Erythroblast (primary cell): ENCODE measurements around the gene CDH13.

Source experiments
- DNase-seq, 2 experiments: peaks; one replicate each; lab custom pipeline; 2025; lab: John Stamatoyannopoulos, UW
- GATA1 ChIP-seq: IDR thresholded peaks from 2 replicates; pipeline ENCODE4 v1.6.1; 2011; ENCODE audit warnings: low read depth, mild to moderate bottlenecking, control low read depth, low read length, moderate library complexity
- POLR2A ChIP-seq: IDR thresholded peaks from 2 replicates; pipeline ENCODE4 v1.6.1; 2011; ENCODE audit warnings: mild to moderate bottlenecking, low read length

Gene CDH13

DNA sequence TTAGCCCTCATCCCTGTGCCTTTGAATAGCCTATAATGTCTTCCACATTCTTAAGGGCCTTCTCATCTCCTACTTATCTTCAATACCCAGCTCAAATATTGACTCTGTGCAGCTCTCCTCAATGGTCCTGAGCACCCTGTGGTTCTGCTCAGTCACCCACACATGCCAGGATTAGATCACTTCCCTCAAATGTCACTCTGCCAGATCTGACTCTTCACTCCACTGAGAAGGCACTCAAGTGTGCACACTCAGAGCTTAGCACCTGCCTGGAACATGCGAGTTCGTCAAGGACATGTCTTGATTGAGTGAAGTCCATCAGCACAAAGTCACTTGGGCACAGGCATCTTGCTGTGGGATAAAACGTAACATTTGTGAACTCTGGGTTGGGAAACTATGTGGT, 404.8 kb downstream of the CDH13 start:
- TF ChIP-seq POLR2A (no peak), GATA1 (no peak)
- no peak for DNase-seq

DNA sequence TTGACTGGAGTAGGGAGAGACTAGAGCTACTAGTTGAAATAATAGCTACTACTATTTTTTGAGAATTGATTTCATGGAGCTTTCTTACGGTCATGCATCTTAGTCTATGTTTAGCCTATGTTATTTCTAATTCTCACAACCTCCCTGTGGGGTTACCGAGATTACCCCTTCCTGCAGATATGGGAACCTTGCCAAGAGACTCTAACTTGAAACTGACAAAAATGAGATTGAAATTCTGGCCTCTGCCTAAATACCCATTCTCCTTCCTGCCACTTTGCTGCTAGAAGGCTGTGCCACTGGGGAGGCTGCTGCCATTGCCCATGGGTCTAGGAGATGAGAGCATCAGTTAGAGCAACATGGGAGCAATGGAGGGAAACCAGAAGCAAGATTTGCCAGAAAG, 410.3 kb downstream of the CDH13 start:
- DNase-seq = no peak
- no peak for TF ChIP-seq GATA1
- no peak for TF ChIP-seq POLR2A

GRCh38 chr16:83037884-83038283, 411.1 kb downstream of the CDH13 start:
- DNase-seq = no peak
- TF ChIP-seq GATA1 (no peak), POLR2A (no peak)

GRCh38 chr16:83040174-83040573, 413.4 kb downstream of the CDH13 start:
- no peak for DNase-seq
- TF ChIP-seq POLR2A = no peak
- TF ChIP-seq GATA1 = no peak

GRCh38 chr16:83044589-83044988, 417.8 kb downstream of the CDH13 start:
- no peak for DNase-seq
- TF ChIP-seq GATA1 = no peak
- TF ChIP-seq POLR2A = no peak

- TF ChIP-seq POLR2A (no peak), GATA1 (no peak)
- DNase-seq = no peak
These were observed 419.0 kb downstream of the CDH13 start for GRCh38 chr16:83045790-83046189.

GRCh38 chr16:83046664-83047063, 419.9 kb downstream of the CDH13 start:
- TF ChIP-seq POLR2A = no peak
- no peak for TF ChIP-seq GATA1
- DNase-seq = no peak

GRCh38 chr16:83051451-83051850, 424.7 kb downstream of the CDH13 start:
- no peak for TF ChIP-seq POLR2A
- no peak for TF ChIP-seq GATA1
- DNase-seq = no peak

DNA sequence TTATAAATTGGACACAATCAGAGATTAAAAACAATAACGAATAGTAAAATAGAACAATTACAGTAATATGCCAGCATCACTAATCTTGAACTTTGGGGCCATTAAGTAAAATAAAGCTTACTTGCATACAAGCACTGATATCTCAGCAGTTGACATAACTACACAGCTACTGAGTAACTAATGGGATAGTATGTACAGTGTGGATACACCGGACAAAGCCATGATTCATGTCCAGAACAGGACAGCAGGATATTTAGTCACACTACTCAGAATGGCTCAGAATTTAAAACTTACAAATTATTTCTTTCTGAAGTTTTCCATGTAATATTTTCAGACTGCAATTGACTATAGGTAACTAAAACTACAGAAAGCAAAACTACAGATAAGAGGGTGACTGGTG, 427.5 kb downstream of the CDH13 start:
- DNase-seq = no peak
- TF ChIP-seq GATA1 = no peak

GRCh38 chr16:83058376-83058775, 431.6 kb downstream of the CDH13 start:
- DNase-seq = no peak
- TF ChIP-seq POLR2A (no peak), GATA1 (no peak)

GRCh38 chr16:83059237-83059636, 432.5 kb downstream of the CDH13 start:
- TF ChIP-seq GATA1 (no peak), POLR2A (no peak)
- no peak for DNase-seq

DNA sequence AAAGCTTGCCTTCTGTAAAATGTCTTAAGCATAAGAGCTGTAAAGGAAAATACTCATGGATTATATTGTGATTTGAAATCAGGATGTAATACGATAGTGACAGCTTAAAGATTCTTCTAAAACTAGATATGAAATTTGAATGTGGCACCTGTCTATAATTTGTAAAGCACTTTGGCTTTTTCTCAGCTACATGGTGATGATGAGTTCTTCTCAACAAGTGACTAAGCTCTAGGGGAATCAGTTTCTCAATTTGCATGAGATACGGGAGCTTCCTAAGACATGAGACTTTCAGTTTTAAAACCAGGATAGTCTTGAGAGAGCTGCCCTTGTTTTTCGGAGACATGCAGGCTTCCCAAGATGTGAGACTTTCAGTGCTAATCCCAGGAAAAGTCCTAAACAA, 439.2 kb downstream of the CDH13 start:
- DNase-seq = no peak
- no peak for TF ChIP-seq GATA1
- TF ChIP-seq POLR2A = no peak

- TF ChIP-seq POLR2A = no peak
- DNase-seq = no peak
These were observed 440.1 kb downstream of the CDH13 start for GRCh38 chr16:83066881-83067280.

GRCh38 chr16:83068686-83069085, 441.9 kb downstream of the CDH13 start:
- DNase-seq = no peak
- TF ChIP-seq GATA1 = no peak
- no peak for TF ChIP-seq POLR2A

GRCh38 chr16:83070416-83071209, 443.8 kb downstream of the CDH13 start:
- no peak for DNase-seq
- TF ChIP-seq GATA1 (no peak), POLR2A (no peak)
